DOHH2 (cell line): ENCODE results near the gene KIF26A.

Experiments
- CTCF ChIP-seq: fragments of 200-600 bp; sonication (generic); IDR thresholded peaks from one replicate; pipeline ENCODE4 v1.5.1; 2014; ENCODE audit warnings: antibody characterized with exemption, mild to moderate bottlenecking, low read depth, low read length; ENCODE audit not compliant: poor library complexity, severe bottlenecking
- EZH2phosphoT487 ChIP-seq: fragments of 200-600 bp; sonication (generic); IDR thresholded peaks from 2 replicates; pipeline ENCODE4 v1.6.1; 2017; ENCODE audit warnings: borderline replicate concordance, mild to moderate bottlenecking, antibody characterized with exemption, low read length, moderate library complexity, mixed read lengths

GRCh38 chr14:104181761-104182530 lies 43.6 kb downstream of the KIF26A start:
- TF ChIP-seq CTCF = no peak
- no peak for TF ChIP-seq EZH2phosphoT487
